ENCODE results near the gene KANSL1. TPM values are rescaled to one million over a fixed set of nuclear protein-coding genes. Genes with fewer than 3 reads are reported as not detected.

Gene KANSL1
- total and polyA plus RNA-seq, 2 donors (not counting 1 experiment from before 2014, with no cell fraction given) = 36.8 to 233 TPM

DNA sequence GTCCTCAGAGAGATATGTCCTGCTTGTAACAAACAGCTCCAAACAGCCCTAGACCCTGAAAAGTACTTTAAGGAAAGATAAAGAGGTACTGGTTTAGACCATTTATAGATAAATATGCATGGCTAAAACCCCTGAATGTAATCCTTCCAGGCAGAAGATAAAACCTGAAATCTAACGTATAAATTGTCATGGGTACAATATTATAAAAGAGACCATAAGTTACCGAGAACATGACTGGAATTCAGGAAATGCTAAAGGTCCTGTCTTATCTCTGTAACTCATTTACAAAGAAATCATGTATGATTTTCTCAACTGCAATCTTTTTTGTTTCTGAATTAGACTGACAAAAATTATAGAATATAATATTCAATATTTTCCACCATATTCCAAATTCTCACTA lies 9.2 kb upstream of the KANSL1 start:
- Histone ChIP-seq H3K4me2 (replicated peaks; ENCODE audit: low read depth, low read length, poor library complexity, severe bottlenecking) (no peak overlapping the region), H3K79me2 (ENCODE audit: control insufficient read depth, insufficient read depth, low read length) (peaks cover 82% of the 10 kb centered on the region), H3K27me3 (replicated peaks in 1 of 4; ENCODE audit: control extremely low read depth in 1 of 4, control insufficient read depth in 3 of 4, insufficient read depth in 4 of 4, low read length in 3 of 4) (no peaks in the 10 kb centered on the region), H3K36me3 (replicated peaks in 1 of 2; ENCODE audit: control extremely low read depth in 1 of 2, control insufficient read depth in 1 of 2, extremely low read depth in 1 of 2, insufficient read depth in 2 of 2, low read length in 1 of 2) (no peaks in the 10 kb centered on the region), H3K4me3 (ENCODE audit: control extremely low read depth in 1 of 5, extremely low read depth in 1 of 5, insufficient read depth in 1 of 5, low read depth in 2 of 5, low read length in 4 of 5) (no peak overlapping the region), H4K20me1 (ENCODE audit: control insufficient read depth, insufficient read depth, low read length, poor library complexity, severe bottlenecking) (peaks cover 8% of the 10 kb centered on the region), H3K4me1 (ENCODE audit: control insufficient read depth in 2 of 2, insufficient read depth in 2 of 2, low read length in 2 of 2) (no peaks in the 10 kb centered on the region), H3K27ac (ENCODE audit: low read length in 2 of 2) (no peak overlapping the region), H3K9ac (ENCODE audit: low read length) (no peak overlapping the region), H3K9me3 (ENCODE audit: control extremely low read depth in 1 of 3, control insufficient read depth in 2 of 3, insufficient read depth in 1 of 3, low read length in 2 of 3) (no peaks in the 10 kb centered on the region), H2AFZ (ENCODE audit: insufficient read depth, low read depth, low read length, poor library complexity, severe bottlenecking) (no peak overlapping the region)
- CTCF ChIA-PET = interaction anchor here (1.3 to 6.7 kb wide), 2 partner anchors 10 to 199 kb away, joined by 3 to 42 read pairs; no protein-coding TSS in a partner anchor
- ATAC-seq (ENCODE audit: low read depth) (no peak), DNase-seq (no peak)
- Mint-ChIP-seq H3K27ac (no peak overlapping the region), H3K9me3 (ENCODE audit: insufficient read depth) (no peaks in the 10 kb centered on the region), H3K4me1 (peaks cover 7% of the 10 kb centered on the region), H3K27me3 (no peaks in the 10 kb centered on the region), H3K4me3 (no peak overlapping the region)
- WGBS (ENCODE audit: insufficient coverage) = no CpG with 5 or more reads among the region's 2 CpGs
- POLR2A ChIA-PET = no interaction called here
- intact Hi-C loops (cut with micrococcal nuclease) = no loop called here
- TF ChIP-seq, protein P1, sequence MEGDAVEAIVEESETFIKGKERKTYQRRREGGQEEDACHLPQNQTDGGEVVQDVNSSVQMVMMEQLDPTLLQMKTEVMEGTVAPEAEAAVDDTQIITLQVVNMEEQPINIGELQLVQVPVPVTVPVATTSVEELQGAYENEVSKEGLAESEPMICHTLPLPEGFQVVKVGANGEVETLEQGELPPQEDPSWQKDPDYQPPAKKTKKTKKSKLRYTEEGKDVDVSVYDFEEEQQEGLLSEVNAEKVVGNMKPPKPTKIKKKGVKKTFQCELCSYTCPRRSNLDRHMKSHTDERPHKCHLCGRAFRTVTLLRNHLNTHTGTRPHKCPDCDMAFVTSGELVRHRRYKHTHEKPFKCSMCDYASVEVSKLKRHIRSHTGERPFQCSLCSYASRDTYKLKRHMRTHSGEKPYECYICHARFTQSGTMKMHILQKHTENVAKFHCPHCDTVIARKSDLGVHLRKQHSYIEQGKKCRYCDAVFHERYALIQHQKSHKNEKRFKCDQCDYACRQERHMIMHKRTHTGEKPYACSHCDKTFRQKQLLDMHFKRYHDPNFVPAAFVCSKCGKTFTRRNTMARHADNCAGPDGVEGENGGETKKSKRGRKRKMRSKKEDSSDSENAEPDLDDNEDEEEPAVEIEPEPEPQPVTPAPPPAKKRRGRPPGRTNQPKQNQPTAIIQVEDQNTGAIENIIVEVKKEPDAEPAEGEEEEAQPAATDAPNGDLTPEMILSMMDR (IDR thresholded peaks at IDR 0.05) = no peak
- TF ChIP-seq EZH2 (IDR thresholded peaks at IDR 0.05; ENCODE audit: borderline replicate concordance, insufficient read depth, low read depth, low read length, poor library complexity, severe bottlenecking) = no peak

DNA sequence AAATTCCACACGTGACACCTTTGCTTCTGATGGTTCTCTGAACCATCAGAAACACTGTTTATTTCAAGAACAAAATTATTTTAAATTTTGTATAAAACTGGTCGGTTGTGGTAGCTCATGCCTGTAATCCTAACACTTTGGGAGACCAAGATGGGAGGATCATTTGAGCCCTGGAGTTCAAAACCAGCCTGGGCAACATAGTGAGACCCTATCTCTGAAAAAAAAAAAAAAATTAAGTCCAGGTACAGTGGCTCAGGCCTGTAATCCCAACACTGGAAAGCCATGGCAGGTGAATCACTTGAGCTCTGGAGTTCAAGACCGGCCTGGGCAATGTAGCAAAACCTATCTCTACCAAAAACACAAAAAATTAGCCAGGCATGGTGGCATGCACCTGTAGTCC lies 8.3 kb upstream of the KANSL1 start:
- no peak overlapping the region for H3K9ac ChIP-seq (ENCODE audit: low read length)
- POLR2A ChIA-PET = no interaction called here

More for the DNA sequence above, 8.3 kb upstream of the KANSL1 start:
- Histone ChIP-seq H3K4me2 (replicated peaks; ENCODE audit: low read depth, low read length, poor library complexity, severe bottlenecking) (no peak overlapping the region), H4K20me1 (ENCODE audit: control insufficient read depth, insufficient read depth, low read length, poor library complexity, severe bottlenecking) (peaks cover 9% of the 10 kb centered on the region), H3K4me1 (ENCODE audit: control insufficient read depth in 2 of 2, insufficient read depth in 2 of 2, low read length in 2 of 2) (no peaks in the 10 kb centered on the region), H3K9me3 (ENCODE audit: control extremely low read depth in 1 of 3, control insufficient read depth in 2 of 3, insufficient read depth in 1 of 3, low read length in 2 of 3) (no peaks in the 10 kb centered on the region), H3K27ac (ENCODE audit: low read length in 2 of 2) (no peak overlapping the region), H3K36me3 (replicated peaks in 1 of 2; ENCODE audit: control extremely low read depth in 1 of 2, control insufficient read depth in 1 of 2, extremely low read depth in 1 of 2, insufficient read depth in 2 of 2, low read length in 1 of 2) (no peaks in the 10 kb centered on the region), H2AFZ (ENCODE audit: insufficient read depth, low read depth, low read length, poor library complexity, severe bottlenecking) (no peak overlapping the region), H3K79me2 (ENCODE audit: control insufficient read depth, insufficient read depth, low read length) (peaks cover 88% of the 10 kb centered on the region), H3K4me3 (ENCODE audit: control extremely low read depth in 1 of 5, extremely low read depth in 1 of 5, insufficient read depth in 1 of 5, low read depth in 2 of 5, low read length in 4 of 5) (no peak overlapping the region), H3K27me3 (replicated peaks in 1 of 4; ENCODE audit: control extremely low read depth in 1 of 4, control insufficient read depth in 3 of 4, insufficient read depth in 4 of 4, low read length in 3 of 4) (no peaks in the 10 kb centered on the region)
- intact Hi-C loops (cut with micrococcal nuclease) = no loop called here
- no peak overlapping the region for H3K27ac Mint-ChIP-seq
- no peak for DNase-seq
- H3K27me3 Mint-ChIP-seq = no peaks in the 10 kb centered on the region
- CTCF ChIA-PET = interaction anchor here (1.0 to 6.7 kb wide), 4 partner anchors 10 to 198 kb away, joined by 3 to 42 read pairs (median 3); no protein-coding TSS in a partner anchor
- no peak overlapping the region for H3K4me3 Mint-ChIP-seq
- peaks cover 9% of the 10 kb centered on the region for H3K4me1 Mint-ChIP-seq
- ATAC-seq (ENCODE audit: low read depth) = no peak
- WGBS (ENCODE audit: insufficient coverage) = no CpG with 5 or more reads among the region's 3 CpGs
- H3K9me3 Mint-ChIP-seq (ENCODE audit: insufficient read depth) = no peaks in the 10 kb centered on the region
- TF ChIP-seq, protein P1 (IDR thresholded peaks at IDR 0.05) = no peak
- TF ChIP-seq EZH2 (IDR thresholded peaks at IDR 0.05; ENCODE audit: borderline replicate concordance, insufficient read depth, low read depth, low read length, poor library complexity, severe bottlenecking) = no peak
